Gastroesophageal sphincter (tissue), 4 donors: Measurements from ENCODE around the gene ESPNL. TPM values are rescaled to one million over a fixed set of nuclear protein-coding genes. Genes with fewer than 3 reads are reported as not detected.

Experiments
- ATAC-seq: fragments of 150-250 bp; one replicate; pipeline ENCODE4 v1.9.1; 2016; ENCODE audit warnings: mild to moderate bottlenecking, moderate library complexity
- H3K27ac ChIP-seq, 4 donors: fragments of 200-600 bp; sonication (generic) in 3 of 4; 1 replicate in 3 of 4; 2 replicates in 1 of 4; pipeline ENCODE4 v1.5.1; 2016 to 2019
- H3K27me3 ChIP-seq: fragments of 200-600 bp; sonication (generic); one replicate; pipeline ENCODE4 v1.5.1; 2019
- H3K36me3 ChIP-seq, 2 donors: fragments of 200-600 bp; sonication (generic); one replicate each; pipeline ENCODE4 v1.5.1; 2019; ENCODE audit warnings: control low read depth in 1 of 2
- H3K4me1 ChIP-seq, 3 donors: fragments of 200-600 bp; sonication (generic); 1 replicate in 2 of 3; 2 replicates in 1 of 3; pipeline ENCODE4 v1.5.1; 2016 to 2019; ENCODE audit warnings: control low read depth in 2 of 3
- H3K4me3 ChIP-seq, 2 donors: fragments of 200-600 bp; sonication (generic); one replicate each; pipeline ENCODE4 v1.5.1; 2019; ENCODE audit warnings: mild to moderate bottlenecking in 1 of 2, moderate library complexity in 1 of 2
- H3K9me3 ChIP-seq, 3 donors: fragments of 200-600 bp; sonication (generic); one replicate each; pipeline ENCODE4 v1.5.1; 2017 to 2019; ENCODE audit warnings: control low read depth in 2 of 3
- EP300 ChIP-seq: sonication (generic); formaldehyde crosslinking; IDR thresholded peaks from one replicate; pipeline ENCODE4 v1.6.1; 2017; ENCODE audit warnings: antibody characterized with exemption, mild to moderate bottlenecking
- POLR2A ChIP-seq, 2 donors: fragments of 450-650 bp; IDR thresholded peaks; one replicate each; pipeline ENCODE4 v1.6.1; 2017; ENCODE audit warnings: antibody characterized with exemption in 2 of 2, mild to moderate bottlenecking in 2 of 2, moderate library complexity in 1 of 2
- POLR2AphosphoS5 ChIP-seq: sonication (generic); formaldehyde crosslinking; IDR thresholded peaks from one replicate; pipeline ENCODE4 v1.6.1; 2017; ENCODE audit warnings: antibody characterized with exemption
- WGBS, 2 donors: methylation state at CpG; one replicate each; pipeline ENCODE4 v1.1.5; 2018; ENCODE audit warnings: low coverage in 1 of 2; 5-methylcytosine and 5-hydroxymethylcytosine counted together
- total RNA-seq, 4 donors: library from RNA; depleted of rRNA; stranded (reverse); fragments of >200 nt; gene quantifications; one replicate each; pipeline ENCODE4 v1.1.0, GENCODE V29; 2016
- TF ChIP-seq, protein P1 (sequence below), 4 experiments: fragments of 200-600 bp in 2 of 4; fragments of 450-650 bp in 2 of 4; sonication (generic) in 1 of 4; IDR thresholded peaks; one replicate each; pipeline ENCODE4 v1.5.1; 2017 to 2019; ENCODE audit warnings: antibody characterized with exemption in 4 of 4, mild to moderate bottlenecking in 2 of 4, moderate library complexity in 2 of 4

Gene ESPNL
- total RNA-seq, 4 donors from 2014 or later = 0.12 to 3.4 (median 0.31) TPM; not detected in 1

DNA sequence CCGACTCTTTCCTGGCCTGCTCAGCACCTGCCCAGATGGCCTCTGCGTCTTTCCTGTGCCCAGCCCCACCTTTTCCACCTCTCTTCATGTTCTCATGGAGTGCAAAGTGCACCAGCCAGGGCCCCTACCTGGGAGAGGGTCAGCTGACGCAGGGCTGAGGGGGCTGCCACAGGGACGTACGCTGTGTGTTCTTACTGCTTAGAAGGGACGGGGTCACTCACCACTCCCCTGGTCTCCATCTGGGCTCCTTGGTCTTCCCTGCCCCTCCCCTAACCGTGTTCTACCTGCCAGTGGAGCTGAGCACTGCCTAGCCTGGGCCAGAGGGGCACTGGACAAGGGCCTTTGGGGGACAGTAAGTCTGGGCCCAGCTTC, 67.2 kb downstream of the ESPNL start:
- H3K27me3 ChIP-seq = peaks cover 21% of the 10 kb centered on the region
- no peaks in the 10 kb centered on the region for H3K9me3 ChIP-seq
- H3K4me3 ChIP-seq = no peak overlapping the region
- H3K27ac ChIP-seq = peak overlapping the region in 1 of 4 donors; percentile 75
- TF ChIP-seq EP300 (no peak), POLR2A (IDR thresholded peaks at IDR 0.05) (no peak), POLR2AphosphoS5 (no peak)
- TF ChIP-seq, protein P1, sequence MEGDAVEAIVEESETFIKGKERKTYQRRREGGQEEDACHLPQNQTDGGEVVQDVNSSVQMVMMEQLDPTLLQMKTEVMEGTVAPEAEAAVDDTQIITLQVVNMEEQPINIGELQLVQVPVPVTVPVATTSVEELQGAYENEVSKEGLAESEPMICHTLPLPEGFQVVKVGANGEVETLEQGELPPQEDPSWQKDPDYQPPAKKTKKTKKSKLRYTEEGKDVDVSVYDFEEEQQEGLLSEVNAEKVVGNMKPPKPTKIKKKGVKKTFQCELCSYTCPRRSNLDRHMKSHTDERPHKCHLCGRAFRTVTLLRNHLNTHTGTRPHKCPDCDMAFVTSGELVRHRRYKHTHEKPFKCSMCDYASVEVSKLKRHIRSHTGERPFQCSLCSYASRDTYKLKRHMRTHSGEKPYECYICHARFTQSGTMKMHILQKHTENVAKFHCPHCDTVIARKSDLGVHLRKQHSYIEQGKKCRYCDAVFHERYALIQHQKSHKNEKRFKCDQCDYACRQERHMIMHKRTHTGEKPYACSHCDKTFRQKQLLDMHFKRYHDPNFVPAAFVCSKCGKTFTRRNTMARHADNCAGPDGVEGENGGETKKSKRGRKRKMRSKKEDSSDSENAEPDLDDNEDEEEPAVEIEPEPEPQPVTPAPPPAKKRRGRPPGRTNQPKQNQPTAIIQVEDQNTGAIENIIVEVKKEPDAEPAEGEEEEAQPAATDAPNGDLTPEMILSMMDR (IDR thresholded peaks at IDR 0.05) = no peak
- H3K4me1 ChIP-seq = peaks cover 5 to 53% (median 24%) of the 10 kb centered on the region in 3 donors
- no CpG with 5 or more reads among the region's 7 CpGs for WGBS, 2 donors
- no peak for ATAC-seq
- peaks cover 0 to 55% of the 10 kb centered on the region in 2 donors for H3K36me3 ChIP-seq

- WGBS, 2 donors = no CpG with 5 or more reads among the region's 8 CpGs
- no peaks in the 10 kb centered on the region for H3K9me3 ChIP-seq
- H3K4me1 ChIP-seq = peaks cover 5 to 53% (median 24%) of the 10 kb centered on the region in 3 donors
- peaks cover 0 to 59% of the 10 kb centered on the region in 2 donors for H3K36me3 ChIP-seq
- H3K27ac ChIP-seq = peak overlapping the region in 3 of 4 donors; percentile 75 to 82 (median 77)
- H3K27me3 ChIP-seq = peaks cover 17% of the 10 kb centered on the region
- ATAC-seq = no peak
- TF ChIP-seq, protein P1 (IDR thresholded peaks at IDR 0.05) = no peak
- TF ChIP-seq POLR2A (IDR thresholded peaks at IDR 0.05) (no peak), POLR2AphosphoS5 (no peak), EP300 (no peak)
- no peak overlapping the region for H3K4me3 ChIP-seq
These were observed 67.6 kb downstream of the ESPNL start for GRCh38 chr2:238167761-238168160.

- TF ChIP-seq POLR2AphosphoS5 (no peak), EP300 (no peak), POLR2A (IDR thresholded peaks at IDR 0.05) (no peak)
- TF ChIP-seq, protein P1 (IDR thresholded peaks at IDR 0.05) = no peak
- 74 to 85% methylated on average over 6 to 7 of the region's 13 CpGs for WGBS, 2 donors
- no peak for ATAC-seq
- Histone ChIP-seq H3K27ac (peak overlapping the region in 3 of 4 donors; percentile 75 to 82 (median 77)), H3K4me3 (no peak overlapping the region), H3K4me1 (peaks cover 5 to 49% (median 24%) of the 10 kb centered on the region in 3 donors), H3K27me3 (peaks cover 10% of the 10 kb centered on the region), H3K9me3 (no peaks in the 10 kb centered on the region), H3K36me3 (peaks cover 0 to 66% of the 10 kb centered on the region in 2 donors)
These were observed 68.3 kb downstream of the ESPNL start for GRCh38 chr2:238168196-238169047.

GRCh38 chr2:238169048-238169707, 69.0 kb downstream of the ESPNL start:
- peak; percentile 77 for TF ChIP-seq POLR2AphosphoS5
- TF ChIP-seq, protein P1 (IDR thresholded peaks at IDR 0.05) = no peak
- Histone ChIP-seq H3K27me3 (peaks cover 3% of the 10 kb centered on the region), H3K36me3 (peaks cover 0 to 73% of the 10 kb centered on the region in 2 donors), H3K4me1 (peaks cover 5 to 41% (median 20%) of the 10 kb centered on the region in 3 donors), H3K4me3 (no peak overlapping the region), H3K9me3 (no peaks in the 10 kb centered on the region), H3K27ac (peak overlapping the region in 3 of 4 donors; percentile 75 to 82 (median 77))
- WGBS, 2 donors = 16 to 30% methylated on average over 4 to 5 of the region's 6 CpGs
- peak; percentile 69 for ATAC-seq
